ENCODE data around the gene EIF4H. TPM values are rescaled to one million over a fixed set of nuclear protein-coding genes. Genes with fewer than 3 reads are reported as not detected.

The EIF4H gene
- 246 and 313 TPM in 2 replicates for total RNA-seq (2014; rRNA removed; shearing (Covaris generic))

DNA sequence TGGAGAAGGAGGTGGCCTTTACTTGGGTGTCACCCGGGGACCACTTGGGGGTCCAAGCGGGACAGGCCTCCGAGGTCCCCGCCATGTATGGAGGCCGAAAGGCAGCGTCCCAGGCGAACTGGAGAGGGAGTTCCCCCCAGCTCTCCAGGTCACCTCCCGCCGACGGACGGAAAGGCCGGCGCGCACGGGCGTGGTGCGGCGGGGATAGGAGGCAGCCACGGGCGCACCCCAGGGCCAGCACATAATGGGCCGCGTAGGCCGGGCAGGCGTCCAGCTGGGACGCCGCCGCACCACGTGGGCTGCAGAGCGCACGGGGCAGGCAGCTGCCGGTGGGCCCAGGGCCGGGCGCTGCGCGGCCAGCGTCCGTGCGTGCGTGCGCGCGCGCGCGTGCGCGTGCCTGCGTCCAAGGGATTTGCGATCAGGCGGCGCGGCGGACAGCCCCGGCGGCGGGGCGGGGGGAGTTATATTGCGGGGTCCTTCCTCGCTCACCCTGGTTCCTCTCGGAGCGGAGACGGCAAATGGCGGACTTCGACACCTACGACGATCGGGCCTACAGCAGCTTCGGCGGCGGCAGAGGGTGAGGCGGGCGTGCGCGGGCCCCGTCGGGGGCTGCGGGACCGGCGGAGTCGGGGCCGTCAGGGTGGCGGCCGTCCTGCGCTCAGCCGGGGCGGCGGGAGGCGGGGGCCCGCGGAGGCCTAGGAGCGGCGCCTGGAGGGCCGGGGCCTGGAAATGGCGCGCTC, at the start of gene EIF4H:
EIF4H (plus strand) TSS at position 491 of the 740 bp plus-strand sequence; CDS start at position 519, 28 bp downstream.
- peaks cover 41% of the 10 kb centered on the region for H3K36me3 ChIP-seq
- peaks cover 37% of the 10 kb centered on the region for H3K4me1 ChIP-seq (replicated peaks)
- no peaks in the 10 kb centered on the region for H3K9me3 ChIP-seq (replicated peaks)
- H3K27ac ChIP-seq = peak within 1 kb of the TSS; percentile 90
- peak; percentile 94 for DNase-seq (ENCODE audit: low read depth in 1 of 2, low spot score in 2 of 2)
- no peaks in the 10 kb centered on the region for H3K27me3 ChIP-seq (replicated peaks)
- peak within 1 kb of the TSS; percentile 97 for H3K4me3 ChIP-seq

DNA sequence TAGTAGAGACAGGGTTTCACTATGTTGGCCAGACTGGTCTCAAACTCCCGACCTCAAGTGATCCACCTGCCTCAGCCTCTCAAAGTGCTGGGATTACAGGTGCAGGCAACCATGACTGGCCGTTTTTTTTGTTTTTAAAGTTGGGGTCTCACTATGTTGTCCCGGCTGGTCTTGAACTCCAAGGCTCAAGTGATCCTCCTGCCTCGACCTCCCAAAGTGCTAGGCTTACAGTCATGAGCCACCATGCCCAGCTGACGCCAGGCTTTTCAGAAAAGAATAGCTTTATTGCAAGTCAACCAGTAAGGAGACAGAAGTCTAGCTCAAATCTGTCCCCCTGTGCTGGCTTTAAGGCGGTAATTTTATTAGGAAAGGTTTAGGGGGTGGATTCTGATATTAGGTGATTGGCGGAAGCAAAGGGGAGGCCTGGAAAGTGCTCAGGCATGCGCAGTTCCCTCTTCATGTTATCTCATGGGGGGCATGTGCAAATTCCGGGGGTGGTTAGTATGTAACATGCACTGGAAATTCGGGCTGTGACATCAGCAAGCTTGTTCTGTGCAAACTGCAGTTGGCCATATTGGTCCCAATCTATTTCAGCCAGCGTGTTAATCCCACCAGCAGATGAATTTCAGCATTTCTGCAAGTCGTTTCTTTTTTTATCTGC, 47.8 kb upstream of the EIF4H start:
- no peaks in the 10 kb centered on the region for H3K27me3 ChIP-seq (replicated peaks)
- DNase-seq (ENCODE audit: low read depth in 1 of 2, low spot score in 2 of 2) = no peak
- no peaks in the 10 kb centered on the region for H3K4me1 ChIP-seq (replicated peaks)
- H3K9me3 ChIP-seq (replicated peaks) = no peaks in the 10 kb centered on the region
- no peaks in the 10 kb centered on the region; the same call in 1 of the 2 replicates for H3K36me3 ChIP-seq
- no peak overlapping the region for H3K4me3 ChIP-seq
- no peak overlapping the region for H3K27ac ChIP-seq

DNA sequence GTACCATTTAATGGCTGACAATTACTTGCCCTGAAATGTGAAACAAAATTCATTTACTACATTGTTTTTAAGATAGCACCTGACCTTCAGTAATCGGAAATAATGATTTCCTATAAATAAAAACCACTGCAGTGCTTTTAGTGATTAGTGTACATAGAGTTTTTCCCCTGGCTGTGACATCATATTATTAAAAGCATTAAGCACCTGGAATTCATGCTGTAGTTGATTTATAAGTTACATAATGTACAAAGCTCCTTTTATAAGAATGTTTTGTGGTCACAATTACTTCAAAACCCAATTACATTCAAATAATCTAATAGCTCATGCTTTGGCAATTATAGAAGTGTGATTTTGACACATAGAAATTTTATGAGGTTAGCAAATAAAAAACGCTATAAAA, 44.3 kb upstream of the EIF4H start:
- DNase-seq (ENCODE audit: low read depth in 1 of 2, low spot score in 2 of 2) = no peak
- H3K4me3 ChIP-seq = no peak overlapping the region
- no peaks in the 10 kb centered on the region for H3K36me3 ChIP-seq
- 0 out of 2 replicates have a peak, but pooled peaks cover 3% of the 10 kb centered on the region for H3K4me1 ChIP-seq (replicated peaks)
- no peaks in the 10 kb centered on the region for H3K27me3 ChIP-seq (replicated peaks)
- H3K9me3 ChIP-seq (replicated peaks) = no peaks in the 10 kb centered on the region
- H3K27ac ChIP-seq = no peak overlapping the region

DNA sequence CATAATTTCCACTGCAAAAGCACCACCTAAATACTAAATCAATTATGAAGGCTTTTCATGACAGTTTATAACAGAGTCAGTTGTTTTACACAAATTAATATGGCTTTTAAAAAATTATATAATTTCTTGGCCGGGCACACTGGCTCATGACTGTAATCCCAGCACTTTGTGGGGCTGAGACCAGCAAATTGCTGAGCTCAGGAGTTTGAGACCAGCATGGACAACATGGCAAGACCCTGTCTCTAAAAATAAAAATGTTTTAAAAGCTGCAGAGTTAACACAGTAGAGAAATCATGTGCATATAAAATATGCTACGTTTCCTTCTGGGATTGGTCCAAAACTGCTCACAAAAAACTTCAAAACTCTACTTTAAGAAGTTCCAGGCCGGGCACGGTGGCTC, 43.6 kb upstream of the EIF4H start:
- H3K36me3 ChIP-seq = no peaks in the 10 kb centered on the region
- H3K4me1 ChIP-seq (replicated peaks) = 0 out of 2 replicates have a peak, but pooled peaks cover 3% of the 10 kb centered on the region
- H3K9me3 ChIP-seq (replicated peaks) = no peaks in the 10 kb centered on the region
- DNase-seq (ENCODE audit: low read depth in 1 of 2, low spot score in 2 of 2) = no peak
- no peak overlapping the region for H3K4me3 ChIP-seq
- H3K27ac ChIP-seq = no peak overlapping the region
- no peaks in the 10 kb centered on the region for H3K27me3 ChIP-seq (replicated peaks)

DNA sequence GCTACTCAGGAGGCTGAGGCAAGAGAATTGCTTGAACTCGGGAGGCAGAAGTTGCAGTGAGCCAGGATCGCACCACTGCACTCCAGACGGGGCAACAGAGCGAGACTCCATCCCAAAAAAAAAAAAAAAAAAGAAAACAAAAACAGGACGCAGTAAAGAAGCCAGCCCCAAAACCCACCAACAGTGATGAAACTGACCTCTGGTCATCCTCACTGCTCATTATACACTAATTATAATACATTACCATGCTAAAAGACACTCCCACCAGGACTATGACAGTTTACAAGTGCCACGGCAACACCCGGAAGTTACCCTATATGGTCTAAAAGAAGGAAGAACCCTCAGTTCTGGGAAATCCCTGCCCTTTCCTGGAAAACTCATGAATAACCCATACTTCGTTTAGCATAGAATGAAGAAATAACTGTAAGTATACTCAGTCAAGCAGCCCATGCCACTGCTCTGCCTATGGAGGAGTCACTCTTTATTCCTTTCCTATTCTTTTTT, 40.0 kb upstream of the EIF4H start:
- DNase-seq (ENCODE audit: low read depth in 1 of 2, low spot score in 2 of 2) = no peak
- Histone ChIP-seq H3K4me1 (replicated peaks) (0 out of 2 replicates have a peak, but pooled peaks cover 3% of the 10 kb centered on the region), H3K9me3 (replicated peaks) (no peaks in the 10 kb centered on the region), H3K36me3 (no peaks in the 10 kb centered on the region), H3K4me3 (no peak overlapping the region), H3K27ac (no peak overlapping the region), H3K27me3 (replicated peaks) (no peaks in the 10 kb centered on the region)

DNA sequence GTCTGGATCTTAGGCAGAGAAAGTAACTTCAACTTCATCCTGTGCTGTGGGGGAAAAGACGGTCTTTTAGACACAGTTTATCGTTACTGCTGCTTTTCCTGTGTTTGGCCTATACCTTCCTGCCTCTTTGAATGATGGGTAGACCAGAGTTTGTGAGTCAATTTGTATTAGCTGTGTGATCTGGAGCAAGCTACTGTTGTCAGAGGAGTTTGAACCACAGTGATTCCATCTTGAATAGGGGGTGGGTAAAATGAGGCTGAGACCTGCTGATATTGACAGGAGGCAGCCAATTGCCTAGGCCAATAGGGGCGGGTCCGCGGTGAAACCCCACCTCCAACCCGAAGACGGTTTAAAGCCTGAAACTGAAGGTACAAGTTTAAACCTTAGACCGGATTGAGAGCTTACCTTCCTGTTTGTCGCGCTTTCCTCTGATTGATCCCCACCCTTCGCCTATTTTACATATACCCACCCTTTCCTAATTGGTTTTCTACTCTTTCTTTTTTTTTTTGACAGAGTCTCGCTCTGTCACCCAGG, 35.8 kb upstream of the EIF4H start:
- no peak for DNase-seq (ENCODE audit: low read depth in 1 of 2, low spot score in 2 of 2)
- H3K9me3 ChIP-seq (replicated peaks) = no peaks in the 10 kb centered on the region
- no peaks in the 10 kb centered on the region for H3K36me3 ChIP-seq
- no peak overlapping the region for H3K4me3 ChIP-seq
- H3K27me3 ChIP-seq (replicated peaks) = no peaks in the 10 kb centered on the region
- peaks cover 7% of the 10 kb centered on the region for H3K4me1 ChIP-seq (replicated peaks)
- H3K27ac ChIP-seq = no peak overlapping the region

DNA sequence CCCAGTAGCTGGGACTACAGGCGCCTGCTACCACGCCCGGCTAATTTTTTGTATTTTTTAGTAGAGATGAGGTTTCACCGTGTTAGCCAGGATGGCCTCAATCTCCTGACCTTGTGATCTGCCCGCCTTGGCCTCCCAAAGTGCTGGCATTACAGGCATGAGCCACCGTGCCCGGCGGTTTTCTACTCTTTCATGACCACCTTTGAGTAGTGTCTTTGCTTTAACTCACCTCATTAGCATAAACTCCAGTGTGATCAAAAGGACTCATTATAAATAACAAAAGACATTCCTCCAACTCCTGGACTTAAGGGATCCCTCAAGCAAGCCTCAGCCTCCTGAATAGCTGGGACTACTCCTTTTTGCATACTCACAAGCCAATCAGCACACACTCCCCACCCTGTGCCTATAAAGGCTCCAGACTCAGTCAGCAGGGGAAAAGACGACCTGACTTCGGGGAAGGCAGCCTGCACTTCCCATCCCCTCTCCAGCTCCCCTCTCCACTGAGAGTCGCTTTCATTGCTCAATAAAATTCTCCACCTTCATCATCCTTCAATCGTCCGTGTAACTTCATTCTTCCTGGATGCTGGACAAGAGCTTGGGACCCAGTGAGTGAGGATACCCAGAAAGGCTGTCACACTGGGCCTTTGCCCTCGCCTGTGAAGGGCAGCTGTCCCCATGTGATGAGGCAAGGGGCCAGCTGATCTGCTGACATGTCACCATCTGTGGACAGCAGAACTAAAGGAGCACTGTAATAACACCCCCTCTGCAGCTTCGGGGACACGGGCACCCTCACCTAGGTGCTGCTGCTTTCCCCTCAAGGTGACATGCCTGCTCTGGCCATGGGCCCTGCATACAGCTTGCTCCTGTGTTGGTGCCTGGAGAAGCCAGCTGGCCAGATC, 35.0 kb upstream of the EIF4H start:
- Histone ChIP-seq H3K4me1 (replicated peaks) (peaks cover 4% of the 10 kb centered on the region), H3K9me3 (replicated peaks) (no peaks in the 10 kb centered on the region), H3K27me3 (replicated peaks) (no peaks in the 10 kb centered on the region)

DNA sequence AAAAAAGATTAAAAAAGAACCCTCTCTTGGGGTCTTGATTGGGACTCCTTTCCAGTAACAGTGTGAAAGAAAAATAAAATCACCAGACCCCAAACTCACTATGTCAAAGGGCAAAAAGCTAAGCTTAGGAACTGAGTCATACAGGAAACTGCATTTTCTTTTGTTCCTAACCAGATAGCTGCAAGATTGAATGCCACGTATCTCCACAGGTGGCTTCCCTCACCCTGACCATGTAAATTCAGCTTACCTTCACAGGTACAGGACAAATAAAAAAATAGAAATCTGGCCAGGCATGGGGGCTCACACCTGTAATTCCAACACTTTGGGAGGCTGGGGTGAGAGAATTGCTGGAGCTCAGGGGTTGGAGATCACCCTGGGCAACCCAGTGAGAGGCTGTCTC, 32.5 kb upstream of the EIF4H start:
- Histone ChIP-seq H3K27ac (no peak overlapping the region), H3K4me1 (replicated peaks) (peaks cover 4% of the 10 kb centered on the region), H3K4me3 (no peak overlapping the region), H3K27me3 (replicated peaks) (no peaks in the 10 kb centered on the region), H3K9me3 (replicated peaks) (no peaks in the 10 kb centered on the region), H3K36me3 (no peaks in the 10 kb centered on the region)
- DNase-seq (ENCODE audit: low read depth in 1 of 2, low spot score in 2 of 2) = no peak

More for the DNA sequence above, 35.0 kb upstream of the EIF4H start:
- no peak for DNase-seq (ENCODE audit: low read depth in 1 of 2, low spot score in 2 of 2)
- Histone ChIP-seq H3K27ac (no peak overlapping the region), H3K36me3 (no peaks in the 10 kb centered on the region), H3K4me3 (no peak overlapping the region)

DNA sequence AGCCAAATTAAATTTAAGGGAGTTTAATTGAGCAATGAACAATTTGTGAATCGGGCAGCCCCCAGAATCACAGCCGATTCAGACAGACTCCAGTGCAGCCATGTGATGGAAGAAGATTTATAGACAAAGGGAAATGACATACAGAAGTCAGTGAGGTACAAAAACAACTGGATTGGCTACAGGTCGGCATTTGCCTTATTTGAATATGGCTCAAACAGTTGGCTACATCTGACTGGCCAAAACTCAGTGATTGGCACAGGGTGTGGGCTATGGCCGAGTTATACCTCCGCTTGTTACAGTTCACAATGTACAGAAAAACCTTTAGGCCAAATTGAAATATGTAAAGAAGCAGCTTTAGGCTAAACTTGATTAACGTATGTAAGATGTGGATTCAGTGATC, 30.8 kb upstream of the EIF4H start:
- Histone ChIP-seq H3K27ac (no peak overlapping the region), H3K36me3 (no peaks in the 10 kb centered on the region), H3K27me3 (replicated peaks) (no peaks in the 10 kb centered on the region), H3K4me1 (replicated peaks) (peaks cover 4% of the 10 kb centered on the region), H3K9me3 (replicated peaks) (no peaks in the 10 kb centered on the region), H3K4me3 (no peak overlapping the region)
- no peak for DNase-seq (ENCODE audit: low read depth in 1 of 2, low spot score in 2 of 2)

DNA sequence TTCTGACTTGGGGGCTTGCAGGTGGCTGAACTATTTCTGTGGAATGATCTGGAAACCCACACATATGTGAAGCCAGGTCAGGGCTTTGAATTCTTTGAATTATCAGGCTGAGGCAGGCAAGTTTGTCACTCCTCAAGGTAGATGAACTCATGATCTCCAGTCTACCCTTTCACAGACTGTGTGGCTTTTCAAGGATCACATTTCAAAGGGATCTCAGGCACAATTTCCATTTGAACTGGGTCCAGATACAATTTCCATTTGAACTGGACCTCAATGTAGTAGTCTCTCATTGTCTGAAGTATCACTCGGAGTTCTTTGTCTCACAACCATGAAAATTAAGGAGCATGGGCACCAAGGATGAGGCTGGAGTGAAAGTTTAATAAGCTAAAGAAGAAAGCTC, 25.7 kb upstream of the EIF4H start:
- DNase-seq (ENCODE audit: low read depth in 1 of 2, low spot score in 2 of 2) = no peak
- Histone ChIP-seq H3K27ac (no peak overlapping the region), H3K4me1 (replicated peaks) (no peaks in the 10 kb centered on the region)

DNA sequence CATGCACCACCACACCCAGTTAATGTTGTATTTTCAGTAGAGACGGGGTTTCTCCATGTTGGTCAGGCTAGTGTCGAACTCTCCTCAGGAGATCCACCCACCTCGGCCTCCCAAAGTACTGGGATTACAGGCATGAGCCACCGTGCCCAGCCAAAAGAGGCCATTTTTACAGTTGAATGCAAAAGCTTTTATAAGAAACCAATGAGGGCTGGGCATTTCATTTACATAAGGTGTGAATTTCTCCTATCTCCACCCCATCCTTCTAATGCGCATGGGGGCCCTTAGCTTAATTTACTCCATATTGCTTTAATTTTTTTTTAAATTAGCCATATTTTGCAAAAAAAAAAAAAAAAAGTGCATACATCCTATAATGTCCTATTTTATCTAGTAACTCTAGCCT, 25.1 kb upstream of the EIF4H start:
- H3K9me3 ChIP-seq (replicated peaks) = no peaks in the 10 kb centered on the region
- H3K27me3 ChIP-seq (replicated peaks) = no peaks in the 10 kb centered on the region
- H3K4me3 ChIP-seq = no peak overlapping the region
- no peaks in the 10 kb centered on the region for H3K4me1 ChIP-seq (replicated peaks)
- DNase-seq (ENCODE audit: low read depth in 1 of 2, low spot score in 2 of 2) = no peak
- H3K27ac ChIP-seq = no peak overlapping the region
- H3K36me3 ChIP-seq = no peaks in the 10 kb centered on the region

More for the DNA sequence above, 25.7 kb upstream of the EIF4H start:
- no peaks in the 10 kb centered on the region for H3K36me3 ChIP-seq
- H3K27me3 ChIP-seq (replicated peaks) = no peaks in the 10 kb centered on the region
- no peak overlapping the region for H3K4me3 ChIP-seq
- H3K9me3 ChIP-seq (replicated peaks) = no peaks in the 10 kb centered on the region

DNA sequence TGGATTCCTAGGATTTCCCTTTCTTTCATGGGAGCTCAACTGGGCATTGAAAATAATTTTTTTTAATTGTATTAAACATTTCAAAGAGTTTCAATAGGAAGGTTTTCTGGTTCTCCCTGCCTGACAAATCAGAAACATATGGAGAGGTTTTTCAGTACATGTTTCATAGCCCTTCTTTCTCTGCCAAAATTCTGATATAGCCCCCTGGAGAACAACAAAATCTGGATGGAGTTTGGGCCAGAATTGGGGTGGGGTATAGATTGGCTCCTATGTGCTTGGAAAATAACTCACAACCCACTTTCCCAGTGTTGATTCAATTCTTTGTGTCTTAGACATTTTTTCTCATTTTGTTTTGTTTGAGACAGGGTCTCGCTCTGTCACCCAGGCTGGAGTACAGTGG, 24.6 kb upstream of the EIF4H start:
- Histone ChIP-seq H3K27ac (no peak overlapping the region), H3K9me3 (replicated peaks) (no peaks in the 10 kb centered on the region), H3K27me3 (replicated peaks) (no peaks in the 10 kb centered on the region), H3K36me3 (no peaks in the 10 kb centered on the region), H3K4me3 (no peak overlapping the region), H3K4me1 (replicated peaks) (no peaks in the 10 kb centered on the region)
- DNase-seq (ENCODE audit: low read depth in 1 of 2, low spot score in 2 of 2) = no peak

DNA sequence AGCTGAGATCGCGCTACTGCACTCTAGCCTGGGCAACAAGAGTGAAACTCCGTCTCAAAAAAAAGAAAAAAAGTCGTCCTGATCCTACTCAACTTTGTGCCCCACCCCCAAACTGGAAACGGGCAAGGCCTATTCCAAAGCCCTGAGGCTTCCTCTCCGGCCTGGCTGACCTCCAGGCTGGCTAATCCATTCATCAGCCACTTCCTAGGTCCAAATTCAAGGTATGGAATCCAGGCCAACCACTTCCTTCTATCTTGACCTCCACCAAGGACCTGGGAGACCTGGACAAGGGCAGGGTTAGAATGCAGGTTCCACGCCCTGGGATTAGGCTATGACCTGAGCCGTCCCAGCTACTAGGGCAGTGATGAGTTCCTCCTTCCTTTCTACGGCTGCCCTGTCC, 20.4 kb upstream of the EIF4H start:
- Histone ChIP-seq H3K9me3 (replicated peaks) (no peaks in the 10 kb centered on the region), H3K36me3 (no peaks in the 10 kb centered on the region), H3K27ac (no peak overlapping the region), H3K4me1 (replicated peaks) (no peaks in the 10 kb centered on the region), H3K4me3 (no peak overlapping the region), H3K27me3 (replicated peaks) (no peaks in the 10 kb centered on the region)
- no peak for DNase-seq (ENCODE audit: low read depth in 1 of 2, low spot score in 2 of 2)
